A549 (cell line): ENCODE measurements around the gene SUGP2. TPM values are rescaled to one million over a fixed set of nuclear protein-coding genes. Genes with fewer than 3 reads are reported as not detected.

Source experiments
- ATAC-seq, 2 experiments: fragments of 200-7000 bp in 1 of 2; fragments of >200 bp in 1 of 2; cut with Nextera tagmentation in 1 of 2; cut with Tn5 transposase in 1 of 2; 3 replicates each; pipeline versions ENCODE4 v1.8.0 to v1.9.1; 2018 to 2020; ENCODE audit warnings: mild to moderate bottlenecking in 1 of 2, moderate library complexity in 1 of 2
- CTCF ChIA-PET: fragments of 300-600 bp; sonication (Branson Sonifier 250); formaldehyde crosslinking; extraction: SDS; loops from one replicate; lab custom pipeline; 2021; ENCODE audit warnings: antibody characterized with exemption, inconsistent platforms; lab: Yijun Ruan, JAX
- POLR2A ChIA-PET: fragments of 350-600 bp; formaldehyde crosslinking; extraction: SDS; loops from one replicate; lab custom pipeline; 2021; ENCODE audit warnings: antibody characterized with exemption, inconsistent platforms; lab: Yijun Ruan, JAX
- DNase-seq, 2 experiments: peaks; one replicate each; pipeline versions ENCODE4 v3.0.0 to v3.0.0-alpha.2; 2011 to 2016; ENCODE audit warnings: low read depth in 1 of 2, low spot score in 1 of 2
- FAIRE-seq: peaks from 2 replicates; lab custom pipeline; 2011; peaks lifted over from hg19 to GRCh38; lab: Jason Lieb, UNC
- H3K27ac ChIP-seq, 2 experiments: fragments of >200 bp; sonication (Bioruptor Twin); formaldehyde crosslinking; 3 replicates each; pipeline ENCODE4 v1.5.1; 2016 to 2017
- H3K4me1 ChIP-seq: fragments of >200 bp; sonication (Bioruptor Twin); formaldehyde crosslinking; 3 replicates; pipeline ENCODE4 v1.6.1; 2016
- H3K4me2 ChIP-seq: fragments of >200 bp; sonication (Bioruptor Twin); formaldehyde crosslinking; 3 replicates; pipeline ENCODE4 v1.6.1; 2016
- H3K4me3 ChIP-seq: fragments of >200 bp; sonication (Bioruptor Twin); formaldehyde crosslinking; 3 replicates; pipeline ENCODE4 v1.5.1; 2016
- H3K9me3 ChIP-seq: fragments of >200 bp; sonication (Bioruptor Twin); formaldehyde crosslinking; 3 replicates; pipeline ENCODE4 v1.6.1; 2016
- BHLHE40 ChIP-seq: IDR thresholded peaks from 2 replicates; pipeline ENCODE4 v1.6.1; 2012; ENCODE audit warnings: low read depth, low read length, inconsistent platforms
- CBX2 ChIP-seq: fragments of 200-600 bp; sonication (generic); IDR thresholded peaks from 2 replicates; pipeline ENCODE4 v1.6.1; 2016; ENCODE audit warnings: low read depth, mild to moderate bottlenecking, borderline replicate concordance
- CEBPB ChIP-seq, 2 experiments: fragments of >200 bp in 1 of 2; sonication (Bioruptor Twin) in 1 of 2; formaldehyde crosslinking in 1 of 2; IDR thresholded peaks; 2 replicates each; pipeline ENCODE4 v1.6.1; 2012 to 2016
- CHD4 ChIP-seq: fragments of 200-600 bp; sonication (generic); IDR thresholded peaks from 2 replicates; pipeline ENCODE4 v1.6.1; 2016; ENCODE audit warnings: antibody characterized with exemption, mild to moderate bottlenecking, borderline replicate concordance
- E2F6 ChIP-seq: IDR thresholded peaks from 2 replicates; pipeline ENCODE4 v1.6.1; 2012; ENCODE audit warnings: low read depth, borderline replicate concordance
- EHF ChIP-seq: fragments of 250-450 bp; sonication (Bioruptor Pico); IDR thresholded peaks from 2 replicates; pipeline ENCODE4 v1.5.0; 2020; ENCODE audit warnings: mild to moderate bottlenecking
- ELK1 ChIP-seq: fragments of 150-350 bp; IDR thresholded peaks from 2 replicates; pipeline ENCODE4 v1.6.1; 2014; ENCODE audit warnings: low read depth, mild to moderate bottlenecking, low read length
- ESRRA ChIP-seq: fragments of 150-350 bp; IDR thresholded peaks from 2 replicates; pipeline ENCODE4 v1.6.1; 2014; ENCODE audit warnings: mild to moderate bottlenecking, low read length, borderline replicate concordance
- HES2 ChIP-seq: fragments of >200 bp; sonication (Bioruptor Twin); formaldehyde crosslinking; IDR thresholded peaks from 2 replicates; pipeline ENCODE4 v1.6.1; 2016
- HOXB5 ChIP-seq: fragments of 250-450 bp; sonication (Bioruptor Pico); IDR thresholded peaks from 2 replicates; pipeline ENCODE4 v1.5.0; 2020; ENCODE audit warnings: mild to moderate bottlenecking, moderate library complexity
- KDM5A ChIP-seq: fragments of 200-600 bp; sonication (generic); IDR thresholded peaks from 2 replicates; pipeline ENCODE4 v1.6.1; 2016; ENCODE audit warnings: antibody characterized with exemption, mild to moderate bottlenecking
- MAFK ChIP-seq: fragments of 450-650 bp; IDR thresholded peaks from 2 replicates; pipeline ENCODE4 v1.6.1; 2014; ENCODE audit not compliant: partially characterized antibody
- MAX ChIP-seq: IDR thresholded peaks from 2 replicates; pipeline ENCODE4 v1.6.1; 2012
- MAZ ChIP-seq: fragments of 150-350 bp; IDR thresholded peaks from 2 replicates; pipeline ENCODE4 v1.6.1; 2014; ENCODE audit warnings: antibody characterized with exemption, low read depth, low read length, borderline replicate concordance
- NR3C1 ChIP-seq: fragments of >200 bp; sonication (Bioruptor Twin); formaldehyde crosslinking; IDR thresholded peaks from 3 replicates; pipeline ENCODE4 v1.6.1; 2017
- RAD21 ChIP-seq, 2 experiments: fragments of >200 bp in 1 of 2; sonication (Bioruptor Twin) in 1 of 2; formaldehyde crosslinking in 1 of 2; IDR thresholded peaks in 1 of 2; conservative IDR thresholded peaks in 1 of 2; 2 replicates in 1 of 2; 3 replicates in 1 of 2; pipeline ENCODE4 v1.6.1; 2012 to 2018; ENCODE audit warnings: inconsistent platforms in 1 of 2
- RCOR1 ChIP-seq: fragments of 150-350 bp; IDR thresholded peaks from 2 replicates; pipeline ENCODE4 v1.6.1; 2014; ENCODE audit warnings: antibody characterized with exemption, low read length, low read depth
- RFX5 ChIP-seq: fragments of 450-650 bp; IDR thresholded peaks from 2 replicates; pipeline ENCODE4 v1.7.1; 2014; ENCODE audit warnings: antibody characterized with exemption, mild to moderate bottlenecking, moderate library complexity
- SMC3 ChIP-seq: fragments of >200 bp; sonication (Bioruptor Twin); formaldehyde crosslinking; IDR thresholded peaks from 3 replicates; pipeline ENCODE4 v1.6.1; 2018; ENCODE audit warnings: inconsistent platforms
- TFCP2L1 ChIP-seq: fragments of 250-450 bp; sonication (Bioruptor Pico); IDR thresholded peaks from 2 replicates; pipeline ENCODE4 v1.5.0; 2021; ENCODE audit warnings: mild to moderate bottlenecking
- TP53 ChIP-seq: fragments of 250-450 bp; sonication (Bioruptor Pico); IDR thresholded peaks from 2 replicates; pipeline ENCODE4 v1.5.0; 2021; ENCODE audit warnings: mild to moderate bottlenecking, moderate library complexity
- ZC3H11A ChIP-seq: fragments of 450-650 bp; IDR thresholded peaks from 2 replicates; pipeline ENCODE4 v1.6.1; 2014; ENCODE audit warnings: antibody characterized with exemption, mild to moderate bottlenecking
- ZNF302 ChIP-seq: fragments of 250-450 bp; sonication (Bioruptor Pico); IDR thresholded peaks from 2 replicates; pipeline ENCODE4 v1.9.0; 2021; ENCODE audit warnings: inconsistent platforms, mild to moderate bottlenecking, moderate library complexity
- WGBS: methylation state at CpG from one replicate; pipeline ENCODE4 v1.1.6; 2017; ENCODE audit errors: missing lambda C conversion rate; 5-methylcytosine and 5-hydroxymethylcytosine counted together
- polyA plus RNA-seq, 4 experiments: library from polyadenylated mRNA; depleted of rRNA in 3 of 4; stranded (reverse); fragments of >200 nt; fragmentation: RNase III in 1 of 4; extraction: RNeasy Plus Mini Kit Qiagen cat#74134 plus additional on column Dnase treatment in 1 of 4; gene quantifications; 2 replicates in 3 of 4; 3 replicates in 1 of 4; pipeline ENCODE4 v1.2.3, GENCODE V29; 2011 to 2017

Gene SUGP2
- polyA plus RNA-seq, 2 of the 4 experiments (the other 2 are of a cell fraction), result 42.4 to 43.9 TPM

GRCh38 chr19:19021115-19021514 is 12.2 kb downstream of the SUGP2 start:
- Histone ChIP-seq H3K27ac (no peak overlapping the region), H3K9me3 (no peaks in the 10 kb centered on the region), H3K4me1 (peaks cover 6% of the 10 kb centered on the region; the same call in 1 of the 3 replicates), H3K4me2 (no peak overlapping the region), H3K4me3 (no peak overlapping the region)
- ChIA-PET CTCF (interaction anchor here (0.6 kb wide), 1 partner anchor 1204 kb away, joined by 4 read pairs; no protein-coding TSS in a partner anchor), POLR2A (no interaction called here)
- DNase-seq, result no peak
- 0 out of 6 replicates have a peak, but pooled peaks of 1 of the 2 experiments have one; percentile 23 for ATAC-seq
- FAIRE-seq, result no peak
- TF ChIP-seq MAZ (no peak), KDM5A (no peak), HOXB5 (CRISPR knock-in tag) (no peak), E2F6 (no peak), ESRRA (no peak), ELK1 (no peak), RFX5 (no peak), RAD21 (conservative IDR thresholded peaks at IDR 0.05 in 1 of 2, IDR thresholded peaks at IDR 0.05 in 1 of 2) (no peak), CBX2 (no peak), SMC3 (no peak)
- 33% methylated on average over 3 of the region's 3 CpGs for WGBS

- H3K4me3 ChIP-seq, result no peak overlapping the region
- ATAC-seq, result no peak
- no peaks in the 10 kb centered on the region for H3K4me1 ChIP-seq
- POLR2A ChIA-PET, result no interaction called here
- CTCF ChIA-PET, result interaction anchor here (0.9 to 2.1 kb wide), 4 partner anchors 10 to 24 kb away, joined by 3 to 7 read pairs (median 4); no protein-coding TSS in a partner anchor
- no peak overlapping the region for H3K4me2 ChIP-seq
- no peak for TF ChIP-seq NR3C1
- no peak for TF ChIP-seq ZNF302 (CRISPR knock-in tag)
- no peak for TF ChIP-seq ZC3H11A
- TF ChIP-seq BHLHE40, result no peak
- TF ChIP-seq RCOR1, result no peak
- H3K9me3 ChIP-seq, result no peaks in the 10 kb centered on the region
- WGBS, result 98% methylated on average over 5 of the region's 5 CpGs
- H3K27ac ChIP-seq, result no peak overlapping the region
- DNase-seq, result no peak
- FAIRE-seq, result no peak
Measured at GRCh38 chr19:19010551-19010950, 22.8 kb downstream of the SUGP2 start.

GRCh38 chr19:19009951-19010350 is 23.4 kb downstream of the SUGP2 start:
- ChIA-PET CTCF (interaction anchor here (1.1 to 2.1 kb wide), 2 partner anchors 23 to 44 kb away, joined by 3 to 7 read pairs; no protein-coding TSS in a partner anchor), POLR2A (no interaction called here)
- Histone ChIP-seq H3K4me3 (no peak overlapping the region), H3K4me2 (no peak overlapping the region), H3K9me3 (no peaks in the 10 kb centered on the region), H3K27ac (no peak overlapping the region), H3K4me1 (no peaks in the 10 kb centered on the region)
- 97% methylated on average over 8 of the region's 18 CpGs for WGBS
- FAIRE-seq, result no peak
- no peak for TF ChIP-seq ELK1
- no peak for TF ChIP-seq TFCP2L1 (CRISPR knock-in tag)
- TF ChIP-seq ESRRA, result no peak
- no peak for TF ChIP-seq MAX
- TF ChIP-seq CEBPB (IDR thresholded peaks at IDR 0.05), result no peak
- no peak for TF ChIP-seq EHF (CRISPR knock-in tag)
- TF ChIP-seq HES2, result no peak
- no peak for TF ChIP-seq TP53
- TF ChIP-seq SMC3, result no peak
- TF ChIP-seq CHD4, result no peak
- no peak for TF ChIP-seq MAFK
- no peak for DNase-seq
- ATAC-seq, result no peak
